ENCODE measurements around the gene WDR27.
"Not testable (repeated sequence)": the region's sequence is repeated elsewhere in the genome, so short reads cannot be mapped to it uniquely, and the experiment has no call there.

WDR27 gene

GRCh38 chr6:169709293-169709692, 7.5 kb upstream of the WDR27 start:
- DNase-seq (ENCODE audit: low read depth in 2 of 2) = no peak

- no peak for DNase-seq (ENCODE audit: low read depth in 2 of 2)
These were observed 5.9 kb upstream of the WDR27 start for GRCh38 chr6:169707772-169708171.

GRCh38 chr6:169702840-169703246, 1.0 kb upstream of the WDR27 start:
- no peak for DNase-seq (ENCODE audit: low read depth in 2 of 2)

GRCh38 chr6:169701311-169701953, 397 bp downstream of the WDR27 start:
- DNase-seq (ENCODE audit: low read depth in 2 of 2) = no peak

- DNase-seq (ENCODE audit: low read depth in 2 of 2) = no peak
These were observed 1.5 kb downstream of the WDR27 start for GRCh38 chr6:169700296-169700695.

GRCh38 chr6:169697115-169697514, 4.7 kb downstream of the WDR27 start:
- DNase-seq (ENCODE audit: low read depth in 2 of 2) = not testable (repeated sequence)

GRCh38 chr6:169695131-169695530, 6.7 kb downstream of the WDR27 start:
- DNase-seq (ENCODE audit: low read depth in 2 of 2) = no peak

- no peak for DNase-seq (ENCODE audit: low read depth in 2 of 2)
These were observed 9.3 kb downstream of the WDR27 start for GRCh38 chr6:169692516-169692915.

- no peak for DNase-seq (ENCODE audit: low read depth in 2 of 2)
These were observed 10.6 kb downstream of the WDR27 start for GRCh38 chr6:169691260-169691659.

GRCh38 chr6:169689287-169689686, 12.5 kb downstream of the WDR27 start:
- no peak for DNase-seq (ENCODE audit: low read depth in 2 of 2)

GRCh38 chr6:169685860-169686259, 16.0 kb downstream of the WDR27 start:
- no peak for DNase-seq (ENCODE audit: low read depth in 2 of 2)

- no peak for DNase-seq (ENCODE audit: low read depth in 2 of 2)
These were observed 17.8 kb downstream of the WDR27 start for GRCh38 chr6:169684056-169684455.

- no peak for DNase-seq (ENCODE audit: low read depth in 2 of 2)
These were observed 23.5 kb downstream of the WDR27 start for GRCh38 chr6:169678342-169678741.

GRCh38 chr6:169677096-169677495, 24.7 kb downstream of the WDR27 start:
- DNase-seq (ENCODE audit: low read depth in 2 of 2) = no peak

- no peak for DNase-seq (ENCODE audit: low read depth in 2 of 2)
These were observed 26.8 kb downstream of the WDR27 start for GRCh38 chr6:169675011-169675410.

- DNase-seq (ENCODE audit: low read depth in 2 of 2) = no peak
These were observed 30.3 kb downstream of the WDR27 start for GRCh38 chr6:169671563-169671962.

- DNase-seq (ENCODE audit: low read depth in 2 of 2) = no peak
These were observed 31.9 kb downstream of the WDR27 start for GRCh38 chr6:169669889-169670288.

GRCh38 chr6:169669147-169669546, 32.7 kb downstream of the WDR27 start:
- no peak for DNase-seq (ENCODE audit: low read depth in 2 of 2)

GRCh38 chr6:169668203-169668847, 33.5 kb downstream of the WDR27 start:
- no peak for DNase-seq (ENCODE audit: low read depth in 2 of 2)

GRCh38 chr6:169667716-169668115, 34.1 kb downstream of the WDR27 start:
- no peak for DNase-seq (ENCODE audit: low read depth in 2 of 2)

- DNase-seq (ENCODE audit: low read depth in 2 of 2) = no peak
These were observed 35.4 kb downstream of the WDR27 start for GRCh38 chr6:169666441-169666840.

GRCh38 chr6:169665289-169665688, 36.5 kb downstream of the WDR27 start:
- DNase-seq (ENCODE audit: low read depth in 2 of 2) = no peak

- no peak for DNase-seq (ENCODE audit: low read depth in 2 of 2)
These were observed 37.6 kb downstream of the WDR27 start for GRCh38 chr6:169664227-169664626.

- DNase-seq (ENCODE audit: low read depth in 2 of 2) = no peak
These were observed 38.4 kb downstream of the WDR27 start for GRCh38 chr6:169663468-169663867.
